Right lobe of liver (tissue), 6 donors: ENCODE results near the gene TCAIM. TPM values are rescaled to one million over a fixed set of nuclear protein-coding genes. Genes with fewer than 3 reads are reported as not detected.

ENCODE experiments used
- ATAC-seq, 4 donors: fragments of 200-7000 bp; cut with Tn5 transposase; one replicate each; pipeline ENCODE4 v1.9.1; 2020; ENCODE audit warnings: mild to moderate bottlenecking in 4 of 4, moderate library complexity in 4 of 4
- DNase-seq, 3 donors: peaks; one replicate each; pipeline ENCODE4 v3.0.0-alpha.2; 2020
- H3K27ac ChIP-seq, 3 donors: fragments of 200-600 bp; one replicate each; pipeline ENCODE4 v1.8.0; 2022
- H3K27me3 ChIP-seq, 2 donors: fragments of 200-600 bp; one replicate each; pipeline ENCODE4 v1.8.0; 2022
- H3K36me3 ChIP-seq, 4 donors: fragments of 200-600 bp; sonication (generic) in 1 of 4; one replicate each; pipeline versions ENCODE4 v1.5.1 to v1.8.0; 2017 to 2022; ENCODE audit warnings: control low read depth in 1 of 4
- H3K4me1 ChIP-seq, 4 donors: fragments of 200-600 bp; sonication (generic) in 1 of 4; one replicate each; pipeline versions ENCODE4 v1.5.1 to v1.8.0; 2017 to 2022; ENCODE audit warnings: control low read depth in 1 of 4
- H3K4me3 ChIP-seq, 3 donors: fragments of 200-600 bp; one replicate each; pipeline ENCODE4 v1.8.0; 2022
- H3K9me3 ChIP-seq, 4 donors: fragments of 200-600 bp; sonication (generic) in 1 of 4; one replicate each; pipeline versions ENCODE4 v1.5.1 to v1.8.0; 2017 to 2022; ENCODE audit warnings: control low read depth in 1 of 4
- POLR2A ChIP-seq: fragments of 450-650 bp; IDR thresholded peaks from one replicate; pipeline ENCODE4 v1.6.1; 2017; ENCODE audit warnings: antibody characterized with exemption, mild to moderate bottlenecking
- WGBS: methylation state at CpG from one replicate; pipeline ENCODE4 v1.1.6; 2018; ENCODE audit warnings: low coverage, low lambda C conversion rate; ENCODE audit not compliant: insufficient coverage; ENCODE audit errors: missing lambda C conversion rate; 5-methylcytosine and 5-hydroxymethylcytosine counted together
- intact Hi-C, 2 donors: fragments of 100-400 bp; cut with DNase I; formaldehyde crosslinking; loops; one replicate each; pipeline versions ENCODE4 v1.11.2 to v1.14.1; 2022
- total RNA-seq, 6 experiments: library from RNA; depleted of rRNA in 2 of 6; stranded (reverse); fragments of >200 nt in 2 of 6; fragmentation: NEBNext Ultra II Directional in 3 of 6; extraction: Animal tissue kit (Norgen Biotek cat#: 25700) in 3 of 6; gene quantifications; one replicate each; pipeline versions ENCODE4 v1.1.0 to v1.2.4, GENCODE V29; 2016 to 2023
- TF ChIP-seq, protein P1 (sequence below), 4 donors: fragments of 200-600 bp in 3 of 4; fragments of 450-650 bp in 1 of 4; IDR thresholded peaks; one replicate each; pipeline versions ENCODE4 v1.5.1 to v1.8.0; 2016 to 2022; ENCODE audit warnings: antibody characterized with exemption in 4 of 4, mild to moderate bottlenecking in 2 of 4
- donor health status: DM: no; HTN: yes; CAD: no.
- donor health status: DM: no; HTN: no; CAD: no.
- donor health status: DM: no; HTN: no; CAD: no.
- donor health status: DM: no; HTN: yes; CAD: no.
- donor health status: DM: no; HTN: yes; CAD: no.

TCAIM gene
- total RNA-seq, 6 experiments from 2014 or later = 37.8 to 46.4 (median 40.1) TPM

DNA sequence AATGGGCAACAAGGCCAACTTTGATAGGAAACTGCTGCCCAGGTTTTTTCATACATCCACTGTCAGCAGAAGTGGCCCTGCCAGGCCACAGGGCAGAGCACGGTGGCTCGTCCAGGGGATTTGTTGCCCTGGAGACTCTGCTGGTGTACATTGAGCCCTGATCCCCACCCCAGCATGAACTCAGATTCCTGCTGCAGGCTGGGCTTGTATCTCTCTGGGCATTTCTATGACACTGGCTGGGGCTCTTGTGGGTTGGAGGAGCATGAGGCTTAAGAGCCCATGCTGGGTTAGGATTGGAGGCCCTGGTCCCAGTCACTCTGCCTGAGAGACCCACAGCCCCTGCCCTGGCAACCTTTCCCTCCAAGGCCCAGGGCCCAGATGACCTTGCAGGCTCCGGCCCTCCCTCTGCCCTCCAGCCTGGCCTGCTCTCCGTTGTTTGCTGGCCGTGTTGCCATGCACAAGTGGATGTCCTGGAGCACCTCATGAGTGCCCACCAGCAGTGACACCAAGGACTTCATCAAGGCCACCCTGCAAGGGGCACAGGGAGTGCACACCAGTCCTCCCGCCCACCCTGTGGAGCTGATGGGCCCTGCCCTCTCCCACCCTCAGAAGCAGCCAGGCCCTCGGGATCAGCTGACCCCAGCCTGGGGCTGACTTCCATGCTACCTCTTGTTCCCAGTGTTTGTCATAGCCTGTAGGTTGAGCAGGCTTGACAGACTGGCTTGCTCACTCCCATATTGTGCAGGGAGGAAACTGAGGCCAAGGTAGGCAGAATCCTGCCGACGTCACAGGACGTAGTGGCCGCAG lies 80.8 kb downstream of the TCAIM start:
- intact Hi-C loops = no loop called here
- WGBS = 40% methylated on average over 1 of the region's 11 CpGs
- no peaks in the 10 kb centered on the region for H3K9me3 ChIP-seq
- ATAC-seq = no peak
- H3K27ac ChIP-seq = no peak overlapping the region
- TF ChIP-seq, protein P1, sequence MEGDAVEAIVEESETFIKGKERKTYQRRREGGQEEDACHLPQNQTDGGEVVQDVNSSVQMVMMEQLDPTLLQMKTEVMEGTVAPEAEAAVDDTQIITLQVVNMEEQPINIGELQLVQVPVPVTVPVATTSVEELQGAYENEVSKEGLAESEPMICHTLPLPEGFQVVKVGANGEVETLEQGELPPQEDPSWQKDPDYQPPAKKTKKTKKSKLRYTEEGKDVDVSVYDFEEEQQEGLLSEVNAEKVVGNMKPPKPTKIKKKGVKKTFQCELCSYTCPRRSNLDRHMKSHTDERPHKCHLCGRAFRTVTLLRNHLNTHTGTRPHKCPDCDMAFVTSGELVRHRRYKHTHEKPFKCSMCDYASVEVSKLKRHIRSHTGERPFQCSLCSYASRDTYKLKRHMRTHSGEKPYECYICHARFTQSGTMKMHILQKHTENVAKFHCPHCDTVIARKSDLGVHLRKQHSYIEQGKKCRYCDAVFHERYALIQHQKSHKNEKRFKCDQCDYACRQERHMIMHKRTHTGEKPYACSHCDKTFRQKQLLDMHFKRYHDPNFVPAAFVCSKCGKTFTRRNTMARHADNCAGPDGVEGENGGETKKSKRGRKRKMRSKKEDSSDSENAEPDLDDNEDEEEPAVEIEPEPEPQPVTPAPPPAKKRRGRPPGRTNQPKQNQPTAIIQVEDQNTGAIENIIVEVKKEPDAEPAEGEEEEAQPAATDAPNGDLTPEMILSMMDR (IDR thresholded peaks at IDR 0.05) = no peak
- TF ChIP-seq POLR2A = no peak
- H3K4me1 ChIP-seq = no peaks in the 10 kb centered on the region
- peak in 1 of 3 donors; percentile 40 for DNase-seq
- no peaks in the 10 kb centered on the region for H3K27me3 ChIP-seq
- no peak overlapping the region for H3K4me3 ChIP-seq
- H3K36me3 ChIP-seq = no peaks in the 10 kb centered on the region

DNA sequence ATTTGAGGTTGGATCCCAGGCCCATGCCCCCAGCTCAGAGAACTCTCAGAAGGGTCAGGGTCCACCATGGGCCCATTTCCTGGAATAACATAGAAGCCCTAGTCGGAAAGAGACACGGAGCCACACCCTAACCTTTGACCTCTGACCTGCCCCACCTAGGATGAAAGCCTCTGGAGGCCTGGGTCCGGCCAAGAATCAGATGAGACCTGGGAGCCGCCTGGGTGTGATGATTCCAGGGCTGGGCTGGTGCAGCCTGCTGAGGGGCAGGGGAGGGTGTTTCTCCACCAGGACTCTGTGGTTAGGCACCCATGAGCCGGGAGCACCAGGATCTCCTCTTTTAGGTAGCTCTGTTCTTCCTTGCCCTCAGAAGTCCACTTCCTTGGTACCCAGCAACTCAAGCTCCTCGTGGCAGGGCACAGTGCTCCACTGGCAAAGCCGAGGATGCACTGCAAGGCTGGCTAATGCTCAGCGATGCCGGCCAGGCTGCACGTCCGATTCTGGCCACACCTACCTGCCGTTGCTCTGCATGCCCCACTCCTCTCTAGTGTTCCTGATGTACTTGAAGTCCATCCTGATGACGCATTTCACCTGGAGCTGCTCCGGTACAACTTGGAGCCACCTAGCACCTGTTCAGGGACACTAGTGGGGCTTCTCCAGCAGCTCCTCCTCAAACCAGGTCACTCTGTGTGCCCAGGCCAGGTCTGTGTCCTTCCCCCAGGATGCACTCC lies 81.5 kb downstream of the TCAIM start:
- intact Hi-C loops = no loop called here
- Histone ChIP-seq H3K36me3 (no peaks in the 10 kb centered on the region), H3K4me3 (no peak overlapping the region), H3K4me1 (no peaks in the 10 kb centered on the region), H3K27ac (no peak overlapping the region), H3K9me3 (no peaks in the 10 kb centered on the region), H3K27me3 (no peaks in the 10 kb centered on the region)
- WGBS = 89% methylated on average over 6 of the region's 14 CpGs
- TF ChIP-seq, protein P1 (IDR thresholded peaks at IDR 0.05) = no peak
- no peak for TF ChIP-seq POLR2A
- no peak for ATAC-seq
- DNase-seq = peak in 1 of 3 donors; percentile 34

DNA sequence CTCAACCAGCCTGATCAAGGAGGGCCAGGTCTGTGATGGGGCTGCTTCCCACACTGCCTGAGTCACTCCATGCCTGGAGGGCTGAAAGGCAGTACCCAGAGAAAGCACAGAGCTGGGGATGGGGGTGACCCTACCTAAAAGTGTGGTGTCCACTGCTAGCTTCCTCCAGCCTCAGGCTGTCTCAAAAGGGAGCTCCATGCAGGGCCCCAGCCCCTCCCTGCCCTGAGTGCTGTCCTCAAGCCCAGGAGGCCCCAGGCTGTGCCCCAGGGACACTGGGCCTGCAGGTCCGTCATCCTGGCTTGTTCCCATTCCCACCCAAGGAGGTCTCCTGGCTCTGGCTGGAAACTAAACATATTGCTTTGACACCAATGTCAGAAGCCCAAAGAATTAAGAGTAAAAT lies 82.1 kb downstream of the TCAIM start:
- DNase-seq = no peak
- 100% methylated on average over 1 of the region's 1 CpG for WGBS
- no peak for ATAC-seq
- no peak for TF ChIP-seq POLR2A
- TF ChIP-seq, protein P1 (IDR thresholded peaks at IDR 0.05) = no peak
- Histone ChIP-seq H3K27ac (no peak overlapping the region), H3K4me3 (no peak overlapping the region), H3K36me3 (no peaks in the 10 kb centered on the region), H3K9me3 (no peaks in the 10 kb centered on the region), H3K4me1 (peaks cover 0 to 4% (median 0%) of the 10 kb centered on the region in 4 donors), H3K27me3 (no peaks in the 10 kb centered on the region)
- intact Hi-C loops = no loop called here

DNA sequence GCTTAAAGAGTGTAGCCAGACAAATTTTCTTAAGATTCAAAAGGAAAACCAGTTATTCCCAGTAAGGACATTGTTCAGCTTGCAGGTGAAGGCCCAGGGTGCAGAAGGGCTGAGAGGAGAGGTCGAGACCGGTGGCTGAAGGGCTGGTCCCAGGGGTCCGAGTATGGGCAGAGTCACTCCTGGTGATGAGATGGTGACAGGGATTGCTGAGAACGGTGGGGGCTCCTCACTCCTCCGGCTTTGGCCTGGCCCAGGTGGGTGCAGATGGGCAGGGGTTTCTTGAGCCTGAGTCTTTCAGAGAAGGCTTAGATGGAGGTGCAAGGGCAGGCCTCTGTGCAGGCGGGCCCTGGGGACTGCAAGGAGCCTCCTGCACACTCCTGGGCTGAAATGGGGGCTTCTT lies 82.7 kb downstream of the TCAIM start:
- no peaks in the 10 kb centered on the region for H3K9me3 ChIP-seq
- peak in 1 of 3 donors; percentile 24 for DNase-seq
- intact Hi-C loops = no loop called here
- no peak overlapping the region for H3K4me3 ChIP-seq
- H3K4me1 ChIP-seq = peaks cover 0 to 4% (median 0%) of the 10 kb centered on the region in 4 donors
- TF ChIP-seq, protein P1 (IDR thresholded peaks at IDR 0.05) = no peak
- TF ChIP-seq POLR2A = no peak
- no peak overlapping the region for H3K27ac ChIP-seq
- no peak for ATAC-seq
- 80% methylated on average over 2 of the region's 6 CpGs for WGBS
- H3K27me3 ChIP-seq = no peaks in the 10 kb centered on the region
- H3K36me3 ChIP-seq = no peaks in the 10 kb centered on the region
